GM19351 (cell line): Measurements from ENCODE around the gene ZFYVE9.

Experiments used
- ATAC-seq: cut with Tn5 transposase; IDR thresholded peaks from one replicate; pipeline ENCODE4 v1.9.1; 2021; ENCODE audit warnings: mild to moderate bottlenecking, moderate library complexity; ENCODE audit not compliant: unreplicated experiment

The ZFYVE9 gene

DNA sequence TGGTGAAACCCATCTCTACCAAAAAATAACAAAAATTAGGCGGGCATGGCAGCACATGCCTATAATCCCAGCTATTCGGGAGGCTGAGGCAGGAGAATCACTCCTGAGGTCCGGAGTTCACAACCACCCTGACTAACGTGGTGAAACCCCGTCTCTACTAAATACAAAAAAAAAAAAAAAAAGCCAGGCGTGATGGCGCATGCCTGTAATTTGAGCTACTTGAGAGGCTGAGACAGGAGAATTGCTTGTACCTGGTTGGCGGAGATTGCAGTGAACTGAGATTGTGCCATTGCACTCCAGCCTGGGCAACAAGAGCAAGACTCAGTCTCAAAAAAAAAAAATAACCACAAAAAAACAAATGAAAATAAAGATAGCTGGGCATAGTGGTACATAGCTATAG is 181.8 kb downstream of the ZFYVE9 start:
- no peak for ATAC-seq

- ATAC-seq, result no peak
Observed at GRCh38 chr1:52325786-52326185, 183.9 kb downstream of the ZFYVE9 start.

GRCh38 chr1:52328615-52329014 is 186.7 kb downstream of the ZFYVE9 start:
- no peak for ATAC-seq

GRCh38 chr1:52332411-52332810 is 190.5 kb downstream of the ZFYVE9 start:
- ATAC-seq, result no peak

- no peak for ATAC-seq
Observed at GRCh38 chr1:52334906-52335528, 193.1 kb downstream of the ZFYVE9 start.

GRCh38 chr1:52337439-52337838 is 195.6 kb downstream of the ZFYVE9 start:
- ATAC-seq, result no peak

- ATAC-seq, result no peak
Observed at GRCh38 chr1:52341655-52342260, 199.9 kb downstream of the ZFYVE9 start.

DNA sequence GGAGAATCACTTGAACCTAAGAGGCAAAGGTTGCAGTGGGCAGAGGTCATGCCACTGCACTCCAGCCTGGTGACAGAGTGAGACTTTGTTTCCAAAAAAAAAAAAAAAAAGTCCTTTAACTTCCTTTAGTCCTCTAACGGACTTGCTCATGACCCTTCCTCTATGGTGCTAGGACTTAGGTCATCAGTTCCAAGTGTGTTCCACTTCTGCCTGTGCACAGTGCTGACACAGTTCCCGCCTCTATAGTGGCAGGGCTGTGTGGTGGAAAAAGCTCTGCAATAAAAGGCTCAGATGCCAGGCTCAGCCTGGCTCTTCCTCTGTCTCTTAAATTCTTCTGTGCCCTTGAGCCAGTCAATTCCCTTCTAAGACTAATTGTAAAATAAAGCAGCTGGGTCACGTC is 202.1 kb downstream of the ZFYVE9 start:
- ATAC-seq, result no peak

DNA sequence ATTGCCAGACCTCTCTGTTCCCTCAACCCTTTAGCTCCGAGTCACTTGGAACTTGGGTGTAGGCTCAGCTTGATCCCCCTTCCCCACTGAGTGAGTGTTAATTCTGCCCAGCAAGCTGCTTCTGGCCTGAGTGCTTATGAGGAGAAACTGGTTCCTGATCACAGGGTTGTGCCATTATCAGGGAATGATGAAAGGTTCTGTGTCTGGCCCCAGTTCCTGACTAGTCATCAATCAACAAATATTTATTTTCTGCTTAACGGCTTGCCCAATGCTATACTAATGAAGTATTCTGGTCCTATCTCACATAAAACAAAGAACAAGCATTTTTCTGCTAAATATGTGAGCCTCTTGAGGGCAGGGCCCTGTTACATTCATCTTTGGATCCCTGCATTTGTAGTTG is 203.4 kb downstream of the ZFYVE9 start:
- ATAC-seq, result no peak

DNA sequence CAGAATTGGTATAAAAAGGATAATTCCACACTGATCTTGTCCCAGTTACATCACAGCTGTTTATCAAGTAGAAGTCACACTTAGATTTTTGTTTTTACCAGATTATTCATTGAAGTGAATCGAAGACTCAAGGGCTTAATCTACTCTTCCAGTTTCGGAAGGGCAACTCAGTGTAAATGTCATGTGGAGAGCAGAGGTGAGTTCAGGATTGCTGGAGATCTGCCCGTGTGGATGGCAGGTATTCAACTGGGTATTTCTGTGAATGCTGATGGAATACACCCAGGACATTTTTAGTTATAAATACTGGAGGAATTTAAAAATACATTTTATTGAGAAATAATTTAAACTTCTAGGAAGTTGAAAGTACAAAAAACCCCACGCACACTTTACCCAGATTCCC is 204.8 kb downstream of the ZFYVE9 start:
- ATAC-seq, result no peak

GRCh38 chr1:52348704-52349300 is 206.9 kb downstream of the ZFYVE9 start:
- no peak for ATAC-seq

- ATAC-seq, result no peak
Observed at GRCh38 chr1:52352690-52353089, 210.8 kb downstream of the ZFYVE9 start.

GRCh38 chr1:52355436-52355835 is 213.5 kb downstream of the ZFYVE9 start:
- ATAC-seq, result no peak

GRCh38 chr1:52355847-52356505 is 214.1 kb downstream of the ZFYVE9 start:
- ATAC-seq, result no peak

DNA sequence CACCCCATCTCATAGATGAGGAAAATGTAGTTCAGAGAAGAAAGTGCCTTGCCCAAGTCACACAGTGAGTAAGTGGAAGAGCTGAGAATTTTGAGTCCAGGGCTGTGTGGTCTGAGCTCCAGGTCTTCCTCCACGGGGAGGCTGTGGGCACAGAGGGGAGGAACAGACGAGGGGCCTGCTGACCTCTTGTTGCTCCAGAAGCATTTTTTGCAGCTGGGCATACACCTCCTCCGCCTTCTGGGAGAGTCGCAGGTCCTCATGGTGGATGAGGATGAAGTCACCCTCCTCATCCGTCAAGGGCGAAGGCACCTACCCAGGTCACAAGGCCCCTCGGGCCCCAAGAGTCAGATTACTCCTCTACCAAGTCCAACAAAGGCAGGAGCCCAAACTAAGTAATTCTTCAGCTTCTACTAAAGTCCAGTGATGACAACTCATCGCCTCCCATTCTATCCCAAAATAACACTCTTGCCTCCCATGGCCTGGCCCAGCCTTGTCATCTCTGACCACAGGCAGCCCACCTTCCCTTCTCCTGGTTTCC is 215.0 kb downstream of the ZFYVE9 start:
- no peak for ATAC-seq

GRCh38 chr1:52357397-52357796 is 215.5 kb downstream of the ZFYVE9 start:
- no peak for ATAC-seq

GRCh38 chr1:52358851-52359497 is 217.1 kb downstream of the ZFYVE9 start:
- ATAC-seq, result no peak

DNA sequence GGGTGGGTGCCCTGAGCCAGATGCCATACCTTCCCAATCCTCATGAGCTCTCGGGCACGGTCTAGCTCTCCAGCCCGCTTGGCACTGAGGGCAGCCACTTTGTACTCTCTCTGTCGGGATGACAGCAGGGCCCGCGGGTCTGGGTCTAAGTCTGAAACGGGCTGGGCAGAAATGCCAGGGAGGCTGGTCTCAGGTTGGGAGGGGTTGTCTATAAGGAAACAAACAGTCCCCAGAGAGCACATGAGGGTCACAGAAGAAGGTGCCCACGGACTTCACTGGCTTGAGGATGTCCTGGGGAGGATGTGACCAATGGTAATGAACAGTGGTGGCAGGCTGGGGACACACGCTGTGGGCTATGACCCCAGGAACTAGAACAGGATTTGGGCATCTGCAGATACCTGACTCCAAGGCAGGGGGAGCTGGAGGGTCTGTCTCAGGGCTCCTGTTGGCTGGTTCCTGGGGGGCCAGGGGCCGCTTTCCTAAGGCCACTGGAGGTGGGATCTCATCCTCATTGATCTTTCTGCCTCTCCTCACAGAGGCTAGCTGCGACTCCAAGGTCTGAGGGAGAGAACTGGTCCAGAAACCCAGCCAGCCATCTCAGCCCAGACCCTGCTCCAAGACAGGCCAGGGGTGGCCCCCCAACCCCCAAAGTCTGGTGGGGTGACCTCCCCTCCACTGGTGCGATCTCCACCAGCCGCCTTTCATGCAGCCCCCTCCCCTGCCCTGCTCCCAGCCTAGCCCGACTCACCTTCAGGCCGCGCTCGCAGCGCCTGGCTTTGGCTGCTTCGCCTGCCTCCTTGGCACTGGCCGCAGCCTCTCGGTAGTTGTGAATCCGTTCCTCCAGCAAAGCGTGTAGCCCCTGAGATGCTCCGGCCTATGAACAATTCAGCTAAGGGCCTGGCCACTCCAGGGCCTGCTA is 218.0 kb downstream of the ZFYVE9 start:
- ATAC-seq, result no peak

- no peak for ATAC-seq
Observed at GRCh38 chr1:52360595-52360968, 218.7 kb downstream of the ZFYVE9 start.

DNA sequence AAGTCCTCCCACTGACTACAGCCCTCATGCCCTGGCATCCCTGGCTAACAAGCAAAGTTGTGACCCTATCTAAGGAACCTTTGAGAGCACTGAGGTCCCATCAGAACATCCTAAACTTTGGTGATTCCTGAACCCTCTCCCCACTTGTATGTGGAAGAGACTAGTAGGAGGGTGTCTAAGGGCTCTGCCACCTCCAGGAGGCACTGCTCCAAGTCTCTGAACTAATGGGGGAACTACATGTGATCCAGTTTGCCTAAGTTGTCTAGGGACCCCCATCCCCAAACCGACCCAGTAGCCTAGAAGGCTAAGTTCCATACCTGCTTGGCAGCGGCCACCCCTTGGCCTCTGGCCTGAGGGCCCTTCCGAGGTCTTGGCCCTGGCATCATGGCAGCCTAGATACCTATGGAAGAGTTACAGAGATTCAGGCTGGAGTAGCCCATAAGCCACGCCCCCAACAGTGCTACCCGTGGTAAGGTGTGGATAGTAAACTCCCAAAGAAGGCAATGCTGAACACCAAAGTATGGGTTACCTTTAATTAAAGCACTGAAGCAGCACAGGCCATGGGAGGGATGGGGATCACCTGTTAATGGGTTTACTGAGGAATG is 222.4 kb downstream of the ZFYVE9 start:
- ATAC-seq, result no peak
